K562 (cell line): ENCODE data around the gene IFFO2.

ENCODE experiments used
- CTCF ChIP-seq, 3 experiments: IDR thresholded peaks in 2 of 3; conservative IDR thresholded peaks in 1 of 3; 2 replicates each; pipeline ENCODE4 v1.5.1; 2011 to 2012; ENCODE audit warnings: low read length in 3 of 3, mild to moderate bottlenecking in 3 of 3, control low read depth in 2 of 3, improper control_type of control experiment in 1 of 3, inconsistent platforms in 1 of 3, low read depth in 1 of 3, mixed read lengths in 1 of 3, moderate library complexity in 1 of 3; ENCODE audit not compliant: insufficient read depth in 2 of 3
- EGR1 ChIP-seq: fragments of 450-650 bp; conservative IDR thresholded peaks from 2 replicates; pipeline ENCODE4 v1.6.1; 2017; ENCODE audit warnings: mild to moderate bottlenecking
- SETDB1 ChIP-seq: IDR thresholded peaks from one replicate; pipeline ENCODE4 v1.6.1; 2012; ENCODE audit warnings: low read length, control low read depth, inconsistent platforms
- ZNF146 ChIP-seq: IDR thresholded peaks from one replicate; pipeline ENCODE4 v1.6.1; 2018; ENCODE audit warnings: missing compliant biosample characterization; ENCODE audit not compliant: unreplicated experiment
- ZNF212 ChIP-seq: fragments of 450-650 bp; formaldehyde crosslinking; IDR thresholded peaks from 2 replicates; pipeline ENCODE4 v1.4.0; 2020; ENCODE audit warnings: mild to moderate bottlenecking
- ZSCAN29 ChIP-seq: fragments of 450-650 bp; IDR thresholded peaks from 2 replicates; pipeline ENCODE4 v1.6.1; 2017

DNA sequence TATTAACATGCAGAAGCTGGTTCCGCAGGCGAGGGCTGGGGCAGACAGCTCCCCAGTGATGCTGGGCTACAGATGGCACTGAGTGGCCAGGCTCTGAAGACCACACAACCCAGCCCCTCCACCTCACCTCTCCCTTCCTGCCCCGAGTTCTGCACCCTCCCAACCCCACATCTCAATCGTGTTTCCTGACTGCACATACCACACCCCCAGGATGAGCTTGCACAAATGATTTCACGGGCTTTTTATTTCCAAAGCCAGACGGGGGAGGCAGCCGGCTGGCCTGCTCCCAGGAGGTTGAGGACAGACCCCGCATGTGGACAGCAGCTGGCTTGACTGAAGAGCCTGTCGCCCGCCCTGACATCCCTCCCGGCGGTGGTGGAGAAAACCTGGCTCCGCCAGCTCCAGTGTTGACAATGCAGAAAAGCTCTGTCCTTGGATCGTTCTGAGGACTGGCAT lies 32.7 kb downstream of the IFFO2 start:
- no peak for TF ChIP-seq SETDB1
- no peak for TF ChIP-seq EGR1
- TF ChIP-seq ZNF146, result no peak
- no peak for TF ChIP-seq ZNF212 (CRISPR knock-in tag)
- TF ChIP-seq ZSCAN29, result no peak
- TF ChIP-seq CTCF (IDR thresholded peaks at IDR 0.05 in 2 of 3, conservative IDR thresholded peaks at IDR 0.05 in 1 of 3; ENCODE audit: insufficient read depth in 2 of 3, low read depth in 1 of 3, low read length in 3 of 3), result no peak
